Measurements from ENCODE around the gene TPSD1. TPM values are rescaled to one million over a fixed set of nuclear protein-coding genes. Genes with fewer than 3 reads are reported as not detected.

TPSD1 gene
- total RNA-seq, 1 experiment from 2014 or later: not detected

DNA sequence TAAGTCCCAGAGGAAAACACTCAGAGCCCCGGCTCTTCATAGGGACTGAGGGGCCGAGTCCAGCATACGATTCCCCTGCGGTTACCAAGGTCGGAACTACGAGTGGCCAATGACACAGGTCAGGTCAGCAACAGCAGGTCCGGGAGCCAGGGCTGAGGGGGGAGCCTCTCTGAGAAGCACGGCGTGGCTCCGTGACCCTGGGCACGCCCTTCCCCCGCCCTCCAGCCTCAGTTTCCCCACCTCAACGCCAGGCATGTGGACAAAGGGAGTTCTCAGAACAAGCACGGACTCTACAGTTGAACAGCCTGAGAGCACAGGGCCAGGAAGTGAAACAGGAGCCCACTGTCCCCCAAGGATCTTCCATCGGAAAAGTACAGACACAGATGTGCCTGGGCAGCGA is 25.6 kb downstream of the TPSD1 start:
- Histone ChIP-seq H2BK5ac (ENCODE audit: insufficient read length, low read length) (no peak overlapping the region), H3K79me1 (ENCODE audit: insufficient read depth, low read depth, low read length, poor library complexity, severe bottlenecking) (no peaks in the 10 kb centered on the region), H2BK15ac (ENCODE audit: low read depth, low read length) (no peak overlapping the region), H3K4ac (ENCODE audit: low read depth, low read length) (no peak overlapping the region), H3K56ac (ENCODE audit: insufficient read length, low read depth, low read length) (no peak overlapping the region), H2AFZ (ENCODE audit: low read length) (no peak overlapping the region), H3K79me2 (ENCODE audit: insufficient read depth, low read length) (no peaks in the 10 kb centered on the region), H3K27me3 (ENCODE audit: insufficient read depth, low read length) (no peaks in the 10 kb centered on the region), H4K91ac (ENCODE audit: insufficient read length, low read depth, low read length) (no peak overlapping the region), H3K4me1 (ENCODE audit: insufficient read depth, low read length) (no peaks in the 10 kb centered on the region; the same call in 1 of the 2 replicates), H3K14ac (ENCODE audit: insufficient read depth, low read length) (no peak overlapping the region), H3T11ph (ENCODE audit: low read length) (no peak overlapping the region), H2BK120ac (ENCODE audit: low read depth, low read length, poor library complexity, severe bottlenecking) (no peak overlapping the region), H2AK5ac (ENCODE audit: insufficient read length, low read length) (no peak overlapping the region), H4K5ac (ENCODE audit: insufficient read length, low read depth, low read length) (no peak overlapping the region), H3K9me3 (ENCODE audit: control insufficient read depth, low read depth, low read length) (no peaks in the 10 kb centered on the region), H3K4me2 (ENCODE audit: insufficient read depth, insufficient read length, low read length) (no peak overlapping the region), H3K27ac (ENCODE audit: insufficient read length, low read depth, low read length) (no peak overlapping the region), H2BK20ac (ENCODE audit: low read depth, low read length, poor library complexity, severe bottlenecking) (no peak overlapping the region), H3K9ac (ENCODE audit: extremely low read depth, insufficient read length, low read length) (no peak overlapping the region), H3K23me2 (ENCODE audit: insufficient read length, low read depth, low read length, poor library complexity, severe bottlenecking) (no peaks in the 10 kb centered on the region), H4K20me1 (ENCODE audit: control insufficient read depth, insufficient read depth, insufficient read length) (no peaks in the 10 kb centered on the region), H3K23ac (ENCODE audit: insufficient read length, low read depth, low read length) (no peak overlapping the region), H2BK12ac (ENCODE audit: insufficient read length, low read depth, low read length) (no peak overlapping the region), H3K18ac (ENCODE audit: insufficient read length, low read depth, low read length) (no peak overlapping the region), H4K8ac (replicated peaks; ENCODE audit: insufficient read length, low read depth, low read length) (no peak overlapping the region)
- Mint-ChIP-seq H3K4me3 (no peak overlapping the region), H3K36me3 (ENCODE audit: insufficient read depth in 1 of 3, low read depth in 3 of 3) (no peaks in the 10 kb centered on the region), H3K27ac (no peak overlapping the region), H3K9me3 (no peaks in the 10 kb centered on the region), H3K4me1 (peaks cover 12 to 28% of the 10 kb centered on the region in 2 experiments; a peak in 3 of 4 replicates), H3K27me3 (ENCODE audit: low read depth) (peaks cover 38% of the 10 kb centered on the region)
- DNase-seq: no peak
- TF ChIP-seq, protein P1, sequence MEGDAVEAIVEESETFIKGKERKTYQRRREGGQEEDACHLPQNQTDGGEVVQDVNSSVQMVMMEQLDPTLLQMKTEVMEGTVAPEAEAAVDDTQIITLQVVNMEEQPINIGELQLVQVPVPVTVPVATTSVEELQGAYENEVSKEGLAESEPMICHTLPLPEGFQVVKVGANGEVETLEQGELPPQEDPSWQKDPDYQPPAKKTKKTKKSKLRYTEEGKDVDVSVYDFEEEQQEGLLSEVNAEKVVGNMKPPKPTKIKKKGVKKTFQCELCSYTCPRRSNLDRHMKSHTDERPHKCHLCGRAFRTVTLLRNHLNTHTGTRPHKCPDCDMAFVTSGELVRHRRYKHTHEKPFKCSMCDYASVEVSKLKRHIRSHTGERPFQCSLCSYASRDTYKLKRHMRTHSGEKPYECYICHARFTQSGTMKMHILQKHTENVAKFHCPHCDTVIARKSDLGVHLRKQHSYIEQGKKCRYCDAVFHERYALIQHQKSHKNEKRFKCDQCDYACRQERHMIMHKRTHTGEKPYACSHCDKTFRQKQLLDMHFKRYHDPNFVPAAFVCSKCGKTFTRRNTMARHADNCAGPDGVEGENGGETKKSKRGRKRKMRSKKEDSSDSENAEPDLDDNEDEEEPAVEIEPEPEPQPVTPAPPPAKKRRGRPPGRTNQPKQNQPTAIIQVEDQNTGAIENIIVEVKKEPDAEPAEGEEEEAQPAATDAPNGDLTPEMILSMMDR (conservative IDR thresholded peaks at IDR 0.05): no peak
- no CpG with 5 or more reads among the region's 16 CpGs for WGBS (ENCODE audit: extremely low coverage, insufficient read length, low lambda C conversion rate)
